GM19025 (cell line): ENCODE data around the gene BLM.

Experiments used
- ATAC-seq: cut with Tn5 transposase; IDR thresholded peaks from one replicate; pipeline ENCODE4 v1.9.1; 2021; ENCODE audit warnings: mild to moderate bottlenecking, low read depth, moderate library complexity; ENCODE audit not compliant: unreplicated experiment

BLM gene

GRCh38 chr15:90691369-90691768 is 25.8 kb upstream of the BLM start:
- no peak for ATAC-seq

DNA sequence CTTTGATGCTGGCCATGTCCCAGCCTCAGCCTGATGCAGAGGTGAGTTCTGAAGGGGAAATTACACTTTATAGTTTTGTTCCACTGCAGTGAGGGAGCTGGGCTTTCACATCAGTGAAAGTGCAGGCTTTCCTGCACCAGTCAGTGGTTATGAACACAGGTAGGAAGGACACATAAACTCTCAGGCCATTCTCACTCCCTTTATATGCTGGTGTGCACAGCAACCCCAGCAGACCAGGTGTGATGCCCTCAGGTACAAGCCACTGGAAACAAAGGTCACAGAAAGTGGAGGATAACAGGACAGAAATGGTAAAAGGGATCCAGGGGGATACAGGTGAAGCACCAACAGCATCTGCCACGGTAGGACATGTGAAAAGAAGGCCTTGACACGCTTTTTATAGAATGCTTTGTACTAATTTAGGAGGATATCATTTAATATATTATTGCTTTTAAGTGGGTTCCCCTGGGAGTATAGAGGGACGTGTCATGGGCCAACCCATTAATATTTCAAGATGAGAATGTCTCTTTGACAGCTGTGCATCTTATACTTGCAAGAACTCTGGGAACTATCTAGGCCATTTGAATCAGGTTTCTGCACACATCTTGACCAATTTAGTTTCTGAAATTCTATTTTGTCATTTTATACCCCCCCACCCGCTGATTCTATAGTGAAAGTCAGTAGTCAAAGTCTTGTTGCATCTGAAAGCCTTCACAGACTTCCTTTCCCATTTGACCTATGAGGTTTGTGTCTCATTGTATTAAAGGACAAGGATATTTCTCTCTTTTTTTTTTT is 25.0 kb upstream of the BLM start:
- no peak for ATAC-seq

DNA sequence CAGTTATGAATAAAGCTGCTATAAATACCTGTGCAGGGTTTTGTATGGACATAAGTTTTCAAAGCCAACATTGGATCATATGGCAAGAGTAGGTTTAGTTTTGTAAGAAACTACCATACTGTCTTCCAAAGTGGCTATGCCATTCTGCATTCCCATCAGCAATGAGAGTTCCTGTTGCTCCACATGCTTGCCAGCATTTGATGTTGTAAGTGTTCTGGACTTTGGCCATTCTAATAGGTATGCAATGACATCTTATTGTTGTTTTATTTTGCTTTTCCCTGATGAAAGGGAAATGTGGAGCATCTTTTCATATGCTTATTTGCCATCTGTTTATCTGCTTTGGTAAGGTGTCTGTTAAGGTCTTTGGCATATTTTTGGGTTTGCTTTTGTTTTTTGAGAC is 22.2 kb upstream of the BLM start:
- no peak for ATAC-seq

- ATAC-seq, result no peak
Observed at GRCh38 chr15:90697175-90697574, 20.0 kb upstream of the BLM start.

DNA sequence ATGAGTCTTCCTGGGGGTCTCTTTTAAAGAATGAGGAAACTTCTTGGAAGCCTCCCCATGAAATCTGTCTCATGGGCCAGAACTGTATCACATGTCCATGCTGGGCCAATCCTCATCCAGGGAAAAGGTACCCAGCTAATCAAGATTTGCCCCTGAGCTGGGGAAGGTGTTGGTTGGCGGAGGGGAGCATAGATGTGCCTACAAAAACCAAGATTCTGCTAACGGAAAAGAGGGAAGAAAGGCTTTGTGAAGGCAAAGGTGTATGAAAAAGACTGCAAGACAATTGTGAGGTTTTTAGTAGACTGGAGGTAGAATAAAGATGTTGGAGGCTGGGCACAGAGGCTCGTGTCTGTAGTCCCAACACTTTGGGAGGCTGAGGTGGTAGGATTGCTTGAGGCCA is 18.5 kb upstream of the BLM start:
- no peak for ATAC-seq

DNA sequence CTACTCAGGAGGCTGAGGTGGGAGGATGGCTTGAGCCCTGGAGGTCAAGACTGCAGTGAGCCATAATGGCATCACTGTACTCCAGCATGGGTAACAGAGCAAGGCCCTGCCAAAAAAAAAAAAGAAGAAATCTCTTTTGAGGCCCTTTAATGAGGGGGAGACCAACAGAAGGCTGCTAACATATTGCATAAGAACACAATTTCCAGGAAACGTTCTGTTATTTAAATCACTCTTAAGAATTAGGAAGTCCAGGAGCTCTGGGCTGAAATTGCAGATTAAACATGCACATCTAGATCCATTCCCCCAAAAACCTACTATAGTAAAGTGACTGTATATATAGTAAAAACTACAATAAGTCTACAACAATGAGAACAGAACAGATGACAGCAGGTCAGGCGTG is 16.1 kb upstream of the BLM start:
- no peak for ATAC-seq

DNA sequence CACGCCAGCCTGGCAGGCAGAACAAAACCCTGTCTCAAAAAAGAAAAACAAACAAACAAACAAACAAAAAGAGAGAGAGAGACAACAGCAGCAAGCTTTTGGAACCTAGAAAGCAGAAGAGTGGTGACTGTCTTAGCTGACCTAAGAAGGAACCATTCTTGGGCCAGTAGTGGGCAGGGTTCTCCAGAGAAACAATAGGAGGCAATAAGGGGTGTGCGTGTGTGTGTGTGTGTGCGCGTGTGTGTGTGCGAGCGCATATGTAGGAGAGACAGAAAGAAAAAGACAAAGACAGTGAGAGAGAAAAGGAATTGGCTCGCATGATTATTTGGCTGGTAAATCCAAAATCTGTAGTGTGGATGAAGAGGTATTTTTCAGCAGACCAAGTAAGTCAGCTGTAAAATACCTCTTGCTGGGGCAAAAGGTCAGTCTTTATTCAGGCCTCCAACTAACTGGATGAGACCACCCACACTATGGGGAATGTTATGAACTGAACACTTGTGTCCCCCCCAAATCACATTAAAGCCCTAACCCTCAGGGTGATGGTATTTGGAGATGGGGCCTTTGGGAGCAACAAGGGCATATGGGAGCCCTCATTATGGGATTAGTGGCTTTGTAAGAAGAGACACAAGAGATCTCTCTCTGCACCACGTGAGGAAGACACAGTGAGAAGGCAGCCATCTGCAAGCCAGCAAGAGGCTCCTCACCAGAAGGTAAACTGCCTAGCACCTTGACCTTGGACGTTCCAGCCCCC is 15.1 kb upstream of the BLM start:
- no peak for ATAC-seq

GRCh38 chr15:90703455-90703854 is 13.7 kb upstream of the BLM start:
- no peak for ATAC-seq

DNA sequence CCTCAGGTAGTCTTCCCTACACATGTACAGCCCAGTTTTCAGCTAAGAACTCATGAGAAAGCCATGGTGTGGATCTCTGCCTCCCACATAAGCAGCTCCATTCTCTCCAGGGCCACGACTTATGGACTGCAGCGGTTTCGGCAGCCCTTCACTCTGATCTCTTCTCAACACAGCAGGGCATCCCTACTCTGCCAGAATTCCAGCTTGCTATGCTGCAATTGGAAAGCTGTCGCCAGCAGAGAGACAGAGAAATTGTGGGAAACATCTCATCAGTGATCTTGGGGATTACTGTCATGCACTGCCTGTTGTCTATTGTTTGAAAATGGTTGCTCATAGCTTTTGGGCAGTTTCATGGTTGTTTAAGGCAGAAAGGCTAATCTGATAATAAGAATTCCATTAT is 11.9 kb upstream of the BLM start:
- ATAC-seq, result no peak

GRCh38 chr15:90706394-90707327 is 10.5 kb upstream of the BLM start:
- ATAC-seq, result no peak

DNA sequence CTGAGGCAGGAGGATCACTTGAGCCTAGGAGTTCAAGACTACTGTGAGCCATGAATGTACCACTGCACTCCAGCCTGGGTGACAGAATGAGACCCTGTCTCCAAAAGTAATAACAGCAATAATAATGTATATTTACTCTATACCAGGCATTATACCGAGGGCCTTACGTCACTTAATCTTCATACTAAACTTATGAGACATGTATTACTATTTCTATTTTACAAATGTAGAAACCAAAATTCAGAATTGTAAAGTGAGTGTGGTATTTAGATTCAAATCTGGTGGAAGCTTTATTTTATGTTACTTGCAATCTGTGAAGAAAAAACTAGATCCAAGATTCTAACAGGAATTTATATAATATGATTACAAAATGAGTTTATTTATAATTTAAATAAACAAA is 9.7 kb upstream of the BLM start:
- ATAC-seq, result no peak

DNA sequence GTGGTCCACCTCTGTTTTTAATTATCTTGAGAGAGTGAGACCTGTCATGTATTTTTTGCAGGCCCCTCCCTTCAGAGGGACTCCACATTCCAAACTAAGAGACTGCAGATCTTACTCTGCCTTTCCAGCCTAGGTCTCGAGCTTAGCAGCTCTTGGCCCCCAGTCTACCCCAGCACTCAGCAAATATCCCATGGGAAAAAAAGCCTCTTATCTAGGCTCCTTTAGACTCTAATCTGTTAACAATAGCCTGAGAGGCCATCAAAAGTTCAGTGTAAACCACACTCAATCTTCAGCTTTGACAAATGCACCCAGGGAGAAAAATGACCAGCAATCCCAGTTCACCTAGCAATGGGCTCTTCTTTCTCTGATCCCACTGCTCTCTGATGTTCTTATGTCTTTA is 8.6 kb upstream of the BLM start:
- no peak for ATAC-seq

DNA sequence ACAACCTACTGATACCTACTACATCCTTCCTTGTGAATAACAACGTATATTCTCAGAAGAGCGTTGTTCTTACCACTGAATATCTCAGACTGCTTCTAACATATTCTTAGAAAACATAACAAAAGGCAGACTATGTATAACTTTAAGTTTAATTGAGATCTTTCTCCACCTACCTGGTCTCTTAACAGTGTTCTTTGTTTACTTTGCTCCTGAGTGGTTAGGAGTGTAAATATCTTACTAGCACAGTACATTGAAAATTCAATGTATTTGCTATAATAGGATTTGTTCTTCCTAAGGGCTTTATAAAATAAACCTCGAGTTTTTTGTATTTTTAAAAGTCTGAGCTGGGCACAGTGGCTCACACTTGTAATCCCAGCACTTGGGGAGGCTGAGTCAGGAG is 7.9 kb upstream of the BLM start:
- ATAC-seq, result no peak

GRCh38 chr15:90710436-90711027 is 6.6 kb upstream of the BLM start:
- ATAC-seq, result no peak

DNA sequence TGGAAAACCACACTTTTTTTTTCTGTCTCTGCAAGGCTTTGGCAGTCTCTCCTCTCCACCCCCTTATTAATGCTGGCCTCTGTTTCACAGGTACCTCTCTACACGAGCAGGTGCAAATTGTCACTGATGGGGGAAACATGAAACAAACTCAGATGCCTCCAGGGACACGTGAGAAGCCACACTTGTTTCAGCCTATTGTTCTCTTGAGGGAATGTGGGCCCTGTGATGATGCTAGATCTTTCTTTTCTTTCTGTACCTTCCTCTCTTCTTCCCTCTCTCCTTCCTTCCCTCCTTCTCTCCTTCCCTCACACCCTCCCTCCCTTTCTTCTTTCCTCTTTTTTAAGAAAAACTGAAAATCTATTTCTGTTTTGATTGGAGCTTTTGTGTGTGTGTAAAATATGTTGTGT is 5.7 kb upstream of the BLM start:
- no peak for ATAC-seq

DNA sequence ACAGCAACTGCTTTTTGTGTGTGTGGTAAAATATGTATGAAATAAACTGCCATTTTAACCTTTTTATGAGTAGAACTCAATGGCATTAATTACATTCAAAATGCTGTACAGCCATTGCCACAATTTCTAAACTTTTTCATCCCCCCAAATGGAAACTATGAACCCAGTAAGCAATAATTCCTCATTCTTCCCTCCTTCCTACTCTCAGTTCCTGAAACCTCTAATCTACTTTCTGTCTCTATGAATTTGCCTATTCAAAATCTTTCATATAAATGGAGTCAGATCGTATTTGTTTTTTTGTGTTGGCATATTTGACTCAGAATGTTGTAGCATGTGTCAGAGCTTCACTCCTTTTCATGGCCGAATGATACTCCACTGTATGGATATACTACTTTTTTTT is 5.3 kb upstream of the BLM start:
- no peak for ATAC-seq

DNA sequence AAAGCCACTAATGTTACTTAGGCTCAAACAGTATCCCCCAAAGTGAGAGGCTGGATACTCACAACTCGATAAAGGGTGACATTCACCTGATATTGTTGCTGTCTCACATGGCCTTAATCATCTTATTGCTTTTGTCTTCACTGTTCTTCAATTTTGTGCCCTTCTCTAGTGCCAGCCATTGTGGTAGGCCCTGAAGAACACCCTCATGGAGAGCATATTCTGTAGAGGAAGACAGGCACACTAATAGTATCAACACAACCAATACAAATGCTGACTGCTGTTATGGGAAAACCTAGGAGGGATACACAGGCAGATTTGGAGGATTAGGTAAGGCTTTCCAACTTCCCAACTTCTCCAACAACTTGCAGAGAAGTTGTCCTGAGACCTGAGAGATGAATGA is 4.1 kb upstream of the BLM start:
- ATAC-seq, result no peak

DNA sequence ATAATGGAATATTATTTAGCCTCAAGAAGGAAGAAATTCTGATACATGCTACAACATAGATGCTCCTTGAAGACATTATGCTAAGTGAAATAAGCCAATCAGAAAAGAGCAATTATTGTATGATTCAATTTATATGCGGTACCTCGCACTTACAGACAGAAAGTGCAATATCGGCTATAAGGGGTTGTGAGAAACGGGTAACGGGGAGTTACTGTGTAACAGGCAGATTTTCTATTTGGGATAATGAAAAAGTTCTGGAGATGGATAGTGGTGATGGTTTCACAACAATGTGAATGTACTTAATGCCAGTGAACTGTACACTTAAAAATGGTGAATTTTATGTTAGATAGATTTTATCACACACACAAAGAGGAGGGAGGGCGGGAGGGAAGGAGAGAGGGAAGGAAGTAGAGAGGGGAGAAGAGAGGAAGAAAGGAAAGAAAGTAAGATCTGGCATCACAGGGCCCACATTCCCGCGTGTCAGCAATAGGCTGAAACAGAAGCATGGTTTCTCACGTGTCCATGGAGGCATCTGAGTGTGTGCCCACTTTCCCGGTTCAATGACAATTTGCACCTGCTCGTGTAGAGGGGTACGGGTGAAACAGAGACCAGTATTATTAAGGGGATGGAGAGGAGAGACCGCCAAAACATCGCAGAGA is 700 bp upstream of the BLM start:
- ATAC-seq, result no peak

GRCh38 chr15:90718232-90718631 is 1.1 kb downstream of the BLM start:
- no peak for ATAC-seq

GRCh38 chr15:90720131-90720530 is 3.0 kb downstream of the BLM start:
- no peak for ATAC-seq
